ENCODE results near the gene PRICKLE1. TPM values are rescaled to one million over a fixed set of nuclear protein-coding genes. Genes with fewer than 3 reads are reported as not detected.

Gene PRICKLE1
- total and polyA plus RNA-seq, 2 experiments from 2014 or later = 7.7 to 51.7 TPM

DNA sequence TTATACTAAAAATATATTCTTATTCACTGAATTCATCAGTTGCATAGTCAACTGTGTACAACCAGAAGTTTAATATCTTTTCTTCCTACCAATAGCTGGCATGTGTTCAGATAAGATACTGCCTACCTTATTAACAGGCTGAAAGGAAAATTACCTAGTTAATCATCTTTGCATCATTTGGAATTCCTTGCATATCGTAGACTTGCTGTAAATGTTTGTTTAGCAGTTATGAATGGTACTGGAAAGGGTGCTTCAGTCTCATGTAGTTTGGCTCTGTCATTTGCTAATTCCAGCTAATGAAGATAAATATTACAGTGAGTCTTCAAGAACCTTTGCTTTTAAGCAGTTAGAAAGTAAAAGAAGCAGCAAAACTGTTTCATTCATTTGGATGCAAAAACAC is 179.2 kb downstream of the PRICKLE1 start (continued):
- TF ChIP-seq, protein P1, sequence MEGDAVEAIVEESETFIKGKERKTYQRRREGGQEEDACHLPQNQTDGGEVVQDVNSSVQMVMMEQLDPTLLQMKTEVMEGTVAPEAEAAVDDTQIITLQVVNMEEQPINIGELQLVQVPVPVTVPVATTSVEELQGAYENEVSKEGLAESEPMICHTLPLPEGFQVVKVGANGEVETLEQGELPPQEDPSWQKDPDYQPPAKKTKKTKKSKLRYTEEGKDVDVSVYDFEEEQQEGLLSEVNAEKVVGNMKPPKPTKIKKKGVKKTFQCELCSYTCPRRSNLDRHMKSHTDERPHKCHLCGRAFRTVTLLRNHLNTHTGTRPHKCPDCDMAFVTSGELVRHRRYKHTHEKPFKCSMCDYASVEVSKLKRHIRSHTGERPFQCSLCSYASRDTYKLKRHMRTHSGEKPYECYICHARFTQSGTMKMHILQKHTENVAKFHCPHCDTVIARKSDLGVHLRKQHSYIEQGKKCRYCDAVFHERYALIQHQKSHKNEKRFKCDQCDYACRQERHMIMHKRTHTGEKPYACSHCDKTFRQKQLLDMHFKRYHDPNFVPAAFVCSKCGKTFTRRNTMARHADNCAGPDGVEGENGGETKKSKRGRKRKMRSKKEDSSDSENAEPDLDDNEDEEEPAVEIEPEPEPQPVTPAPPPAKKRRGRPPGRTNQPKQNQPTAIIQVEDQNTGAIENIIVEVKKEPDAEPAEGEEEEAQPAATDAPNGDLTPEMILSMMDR (conservative IDR thresholded peaks at IDR 0.05; ENCODE audit: low read depth in 2 of 2) = no peak
- no peak for TF ChIP-seq POLR2AphosphoS5 (IDR thresholded peaks at IDR 0.05; ENCODE audit: low read depth)
- no peak for TF ChIP-seq ZNF331 (CRISPR knock-in tag; IDR thresholded peaks at IDR 0.05; ENCODE audit: low read depth)
- no peak for TF ChIP-seq CREB1 (CRISPR knock-in tag; IDR thresholded peaks at IDR 0.05; ENCODE audit: low read depth)
- no peak for TF ChIP-seq EZH2 (IDR thresholded peaks at IDR 0.05; ENCODE audit: low read depth, unreplicated experiment)
- TF ChIP-seq, protein P2, sequence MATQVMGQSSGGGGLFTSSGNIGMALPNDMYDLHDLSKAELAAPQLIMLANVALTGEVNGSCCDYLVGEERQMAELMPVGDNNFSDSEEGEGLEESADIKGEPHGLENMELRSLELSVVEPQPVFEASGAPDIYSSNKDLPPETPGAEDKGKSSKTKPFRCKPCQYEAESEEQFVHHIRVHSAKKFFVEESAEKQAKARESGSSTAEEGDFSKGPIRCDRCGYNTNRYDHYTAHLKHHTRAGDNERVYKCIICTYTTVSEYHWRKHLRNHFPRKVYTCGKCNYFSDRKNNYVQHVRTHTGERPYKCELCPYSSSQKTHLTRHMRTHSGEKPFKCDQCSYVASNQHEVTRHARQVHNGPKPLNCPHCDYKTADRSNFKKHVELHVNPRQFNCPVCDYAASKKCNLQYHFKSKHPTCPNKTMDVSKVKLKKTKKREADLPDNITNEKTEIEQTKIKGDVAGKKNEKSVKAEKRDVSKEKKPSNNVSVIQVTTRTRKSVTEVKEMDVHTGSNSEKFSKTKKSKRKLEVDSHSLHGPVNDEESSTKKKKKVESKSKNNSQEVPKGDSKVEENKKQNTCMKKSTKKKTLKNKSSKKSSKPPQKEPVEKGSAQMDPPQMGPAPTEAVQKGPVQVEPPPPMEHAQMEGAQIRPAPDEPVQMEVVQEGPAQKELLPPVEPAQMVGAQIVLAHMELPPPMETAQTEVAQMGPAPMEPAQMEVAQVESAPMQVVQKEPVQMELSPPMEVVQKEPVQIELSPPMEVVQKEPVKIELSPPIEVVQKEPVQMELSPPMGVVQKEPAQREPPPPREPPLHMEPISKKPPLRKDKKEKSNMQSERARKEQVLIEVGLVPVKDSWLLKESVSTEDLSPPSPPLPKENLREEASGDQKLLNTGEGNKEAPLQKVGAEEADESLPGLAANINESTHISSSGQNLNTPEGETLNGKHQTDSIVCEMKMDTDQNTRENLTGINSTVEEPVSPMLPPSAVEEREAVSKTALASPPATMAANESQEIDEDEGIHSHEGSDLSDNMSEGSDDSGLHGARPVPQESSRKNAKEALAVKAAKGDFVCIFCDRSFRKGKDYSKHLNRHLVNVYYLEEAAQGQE (IDR thresholded peaks at IDR 0.05; ENCODE audit: unreplicated experiment) = no peak
- TF ChIP-seq NANOG (IDR thresholded peaks at IDR 0.05; ENCODE audit: borderline replicate concordance) = no peak

DNA sequence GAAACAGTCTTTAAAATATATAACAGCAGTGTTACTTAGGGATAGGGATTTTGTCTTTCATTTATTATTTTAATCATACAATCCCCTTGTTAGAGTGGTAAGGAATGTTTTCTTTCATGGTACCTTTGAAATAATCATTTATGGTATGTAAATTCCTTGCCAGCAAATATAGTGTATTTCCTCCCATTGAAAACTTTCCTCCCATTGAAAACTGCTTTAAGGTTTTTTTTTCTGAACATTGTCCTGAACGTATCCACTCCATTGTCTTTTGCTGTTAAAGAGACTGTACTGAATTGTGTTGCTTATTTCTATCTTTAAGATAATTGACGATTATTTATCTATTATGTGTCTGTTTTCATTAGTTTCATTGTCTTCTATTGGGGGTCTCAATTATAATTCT is 180.1 kb downstream of the PRICKLE1 start:
- H3K27ac ChIP-seq (ENCODE audit: low read depth) = no peak overlapping the region
- Mint-ChIP-seq H3K36me3 (ENCODE audit: low read depth) (peaks cover 3% of the 10 kb centered on the region; the same call in 1 of the 3 replicates), H3K4me1 (peaks cover 5% of the 10 kb centered on the region; the same call in 1 of the 3 replicates), H3K27me3 (ENCODE audit: insufficient read depth, low read depth, poor library complexity) (no peaks in the 10 kb centered on the region), H3K27ac (no peak overlapping the region), H3K4me3 (no peak overlapping the region), H3K9me3 (no peaks in the 10 kb centered on the region)
- DNase-seq (ENCODE audit: low spot score) = no peak
- H3K27me3 ChIP-seq (ENCODE audit: insufficient read depth) = no peaks in the 10 kb centered on the region
- no peak overlapping the region for H2AFZ ChIP-seq
- H3K79me2 ChIP-seq (replicated peaks; ENCODE audit: insufficient read depth) = no peaks in the 10 kb centered on the region
- H3K4me2 ChIP-seq = no peak overlapping the region
- 0 out of 2 replicates have a peak, but pooled peaks cover 5% of the 10 kb centered on the region for H4K20me1 ChIP-seq (replicated peaks; ENCODE audit: insufficient read depth)
- H3K4me1 ChIP-seq (ENCODE audit: insufficient read depth) = no peaks in the 10 kb centered on the region; the same call in 1 of the 2 replicates
- no peaks in the 10 kb centered on the region for H3F3A ChIP-seq (replicated peaks; ENCODE audit: low read depth)
- ATAC-seq = no peak
- H3K9me2 ChIP-seq (ENCODE audit: insufficient read depth) = no peaks in the 10 kb centered on the region
- no peaks in the 10 kb centered on the region for H3K36me3 ChIP-seq (ENCODE audit: insufficient read depth)
- no peak overlapping the region for H3K4me3 ChIP-seq
- no peak for TF ChIP-seq EZH2 (IDR thresholded peaks at IDR 0.05; ENCODE audit: low read depth, unreplicated experiment)
- TF ChIP-seq CREB1 (CRISPR knock-in tag; IDR thresholded peaks at IDR 0.05; ENCODE audit: low read depth) = no peak
- TF ChIP-seq, protein P3, sequence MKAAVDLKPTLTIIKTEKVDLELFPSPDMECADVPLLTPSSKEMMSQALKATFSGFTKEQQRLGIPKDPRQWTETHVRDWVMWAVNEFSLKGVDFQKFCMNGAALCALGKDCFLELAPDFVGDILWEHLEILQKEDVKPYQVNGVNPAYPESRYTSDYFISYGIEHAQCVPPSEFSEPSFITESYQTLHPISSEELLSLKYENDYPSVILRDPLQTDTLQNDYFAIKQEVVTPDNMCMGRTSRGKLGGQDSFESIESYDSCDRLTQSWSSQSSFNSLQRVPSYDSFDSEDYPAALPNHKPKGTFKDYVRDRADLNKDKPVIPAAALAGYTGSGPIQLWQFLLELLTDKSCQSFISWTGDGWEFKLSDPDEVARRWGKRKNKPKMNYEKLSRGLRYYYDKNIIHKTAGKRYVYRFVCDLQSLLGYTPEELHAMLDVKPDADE (IDR thresholded peaks at IDR 0.05) = no peak
- TF ChIP-seq, protein P4, sequence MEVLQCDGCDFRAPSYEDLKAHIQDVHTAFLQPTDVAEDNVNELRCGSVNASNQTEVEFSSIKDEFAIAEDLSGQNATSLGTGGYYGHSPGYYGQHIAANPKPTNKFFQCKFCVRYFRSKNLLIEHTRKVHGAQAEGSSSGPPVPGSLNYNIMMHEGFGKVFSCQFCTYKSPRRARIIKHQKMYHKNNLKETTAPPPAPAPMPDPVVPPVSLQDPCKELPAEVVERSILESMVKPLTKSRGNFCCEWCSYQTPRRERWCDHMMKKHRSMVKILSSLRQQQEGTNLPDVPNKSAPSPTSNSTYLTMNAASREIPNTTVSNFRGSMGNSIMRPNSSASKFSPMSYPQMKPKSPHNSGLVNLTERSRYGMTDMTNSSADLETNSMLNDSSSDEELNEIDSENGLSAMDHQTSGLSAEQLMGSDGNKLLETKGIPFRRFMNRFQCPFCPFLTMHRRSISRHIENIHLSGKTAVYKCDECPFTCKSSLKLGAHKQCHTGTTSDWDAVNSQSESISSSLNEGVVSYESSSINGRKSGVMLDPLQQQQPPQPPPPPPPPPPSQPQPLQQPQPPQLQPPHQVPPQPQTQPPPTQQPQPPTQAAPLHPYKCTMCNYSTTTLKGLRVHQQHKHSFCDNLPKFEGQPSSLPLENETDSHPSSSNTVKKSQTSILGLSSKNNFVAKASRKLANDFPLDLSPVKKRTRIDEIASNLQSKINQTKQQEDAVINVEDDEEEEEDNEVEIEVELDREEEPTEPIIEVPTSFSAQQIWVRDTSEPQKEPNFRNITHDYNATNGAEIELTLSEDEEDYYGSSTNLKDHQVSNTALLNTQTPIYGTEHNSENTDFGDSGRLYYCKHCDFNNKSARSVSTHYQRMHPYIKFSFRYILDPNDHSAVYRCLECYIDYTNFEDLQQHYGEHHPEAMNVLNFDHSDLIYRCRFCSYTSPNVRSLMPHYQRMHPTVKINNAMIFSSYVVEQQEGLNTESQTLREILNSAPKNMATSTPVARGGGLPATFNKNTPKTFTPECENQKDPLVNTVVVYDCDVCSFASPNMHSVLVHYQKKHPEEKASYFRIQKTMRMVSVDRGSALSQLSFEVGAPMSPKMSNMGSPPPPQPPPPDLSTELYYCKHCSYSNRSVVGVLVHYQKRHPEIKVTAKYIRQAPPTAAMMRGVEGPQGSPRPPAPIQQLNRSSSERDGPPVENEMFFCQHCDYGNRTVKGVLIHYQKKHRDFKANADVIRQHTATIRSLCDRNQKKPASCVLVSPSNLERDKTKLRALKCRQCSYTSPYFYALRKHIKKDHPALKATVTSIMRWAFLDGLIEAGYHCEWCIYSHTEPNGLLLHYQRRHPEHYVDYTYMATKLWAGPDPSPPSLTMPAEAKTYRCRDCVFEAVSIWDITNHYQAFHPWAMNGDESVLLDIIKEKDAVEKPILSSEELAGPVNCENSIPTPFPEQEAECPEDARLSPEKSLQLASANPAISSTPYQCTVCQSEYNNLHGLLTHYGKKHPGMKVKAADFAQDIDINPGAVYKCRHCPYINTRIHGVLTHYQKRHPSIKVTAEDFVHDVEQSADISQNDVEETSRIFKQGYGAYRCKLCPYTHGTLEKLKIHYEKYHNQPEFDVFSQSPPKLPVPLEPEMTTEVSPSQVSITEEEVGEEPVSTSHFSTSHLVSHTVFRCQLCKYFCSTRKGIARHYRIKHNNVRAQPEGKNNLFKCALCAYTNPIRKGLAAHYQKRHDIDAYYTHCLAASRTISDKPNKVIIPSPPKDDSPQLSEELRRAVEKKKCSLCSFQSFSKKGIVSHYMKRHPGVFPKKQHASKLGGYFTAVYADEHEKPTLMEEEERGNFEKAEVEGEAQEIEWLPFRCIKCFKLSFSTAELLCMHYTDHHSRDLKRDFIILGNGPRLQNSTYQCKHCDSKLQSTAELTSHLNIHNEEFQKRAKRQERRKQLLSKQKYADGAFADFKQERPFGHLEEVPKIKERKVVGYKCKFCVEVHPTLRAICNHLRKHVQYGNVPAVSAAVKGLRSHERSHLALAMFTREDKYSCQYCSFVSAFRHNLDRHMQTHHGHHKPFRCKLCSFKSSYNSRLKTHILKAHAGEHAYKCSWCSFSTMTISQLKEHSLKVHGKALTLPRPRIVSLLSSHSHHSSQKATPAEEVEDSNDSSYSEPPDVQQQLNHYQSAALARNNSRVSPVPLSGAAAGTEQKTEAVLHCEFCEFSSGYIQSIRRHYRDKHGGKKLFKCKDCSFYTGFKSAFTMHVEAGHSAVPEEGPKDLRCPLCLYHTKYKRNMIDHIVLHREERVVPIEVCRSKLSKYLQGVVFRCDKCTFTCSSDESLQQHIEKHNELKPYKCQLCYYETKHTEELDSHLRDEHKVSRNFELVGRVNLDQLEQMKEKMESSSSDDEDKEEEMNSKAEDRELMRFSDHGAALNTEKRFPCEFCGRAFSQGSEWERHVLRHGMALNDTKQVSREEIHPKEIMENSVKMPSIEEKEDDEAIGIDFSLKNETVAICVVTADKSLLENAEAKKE (CRISPR knock-in tag; IDR thresholded peaks at IDR 0.05) = no peak
- TF ChIP-seq EZH2phosphoT487 (IDR thresholded peaks at IDR 0.05; ENCODE audit: unreplicated experiment) = no peak
- no peak for TF ChIP-seq NANOG (IDR thresholded peaks at IDR 0.05; ENCODE audit: borderline replicate concordance)
